ENCODE results near the gene PROCR. TPM values are rescaled to one million over a fixed set of nuclear protein-coding genes. Genes with fewer than 3 reads are reported as not detected.
"Not testable (repeated sequence)": the region's sequence is repeated elsewhere in the genome, so short reads cannot be mapped to it uniquely, and the experiment has no call there.

The PROCR gene
- total and polyA plus RNA-seq, 9 donors: 9.1 to 40.2 (median 21.6) TPM

DNA sequence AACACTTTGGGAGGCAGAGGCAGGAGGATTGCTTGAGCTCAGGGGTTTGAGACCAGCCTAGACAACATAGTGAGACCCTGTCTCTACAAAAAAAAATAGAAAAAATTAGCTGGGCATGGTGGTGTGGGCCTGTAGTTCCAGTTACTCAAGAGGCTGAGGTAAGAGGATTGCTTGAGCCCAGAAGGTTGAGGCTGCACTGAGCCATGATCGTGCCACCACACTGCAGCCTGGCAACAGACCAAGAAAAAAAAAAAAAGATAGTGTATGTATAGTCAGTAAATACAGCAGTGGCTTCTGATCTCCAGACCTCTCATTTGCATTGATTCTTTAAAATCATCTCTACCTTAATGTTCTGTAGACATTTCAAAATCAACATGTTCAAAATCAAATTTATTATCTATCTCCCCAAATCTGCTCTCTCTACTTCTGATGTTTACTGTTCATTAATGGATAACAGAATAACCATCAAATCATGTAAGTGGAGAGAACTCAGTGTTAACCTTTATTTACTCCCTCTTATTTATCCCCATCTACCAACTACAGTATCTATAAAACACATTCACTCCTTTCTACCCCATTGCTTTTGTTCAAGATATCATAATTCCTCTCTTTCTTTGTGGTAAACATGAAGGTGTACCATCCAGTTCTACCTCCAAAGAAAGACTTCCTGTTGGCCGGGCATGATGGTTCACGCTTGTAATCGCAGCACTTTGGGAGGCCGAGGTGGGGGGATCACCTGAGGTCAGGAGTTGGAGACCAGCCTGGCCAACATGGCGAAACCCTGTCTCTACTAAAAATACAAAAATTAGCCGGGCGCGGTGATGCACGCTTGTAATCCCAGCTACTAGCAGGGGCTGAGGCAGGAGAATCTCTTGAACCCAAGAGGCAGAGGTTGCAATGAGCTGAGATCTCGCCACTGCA lies 7.7 kb downstream of the PROCR start:
- H3K4me3 ChIP-seq: no peak overlapping the region
- TF ChIP-seq POLR2A (IDR thresholded peaks at IDR 0.05) (no peak), EP300 (IDR thresholded peaks at IDR 0.05) (no peak)
- TF ChIP-seq, protein P1, sequence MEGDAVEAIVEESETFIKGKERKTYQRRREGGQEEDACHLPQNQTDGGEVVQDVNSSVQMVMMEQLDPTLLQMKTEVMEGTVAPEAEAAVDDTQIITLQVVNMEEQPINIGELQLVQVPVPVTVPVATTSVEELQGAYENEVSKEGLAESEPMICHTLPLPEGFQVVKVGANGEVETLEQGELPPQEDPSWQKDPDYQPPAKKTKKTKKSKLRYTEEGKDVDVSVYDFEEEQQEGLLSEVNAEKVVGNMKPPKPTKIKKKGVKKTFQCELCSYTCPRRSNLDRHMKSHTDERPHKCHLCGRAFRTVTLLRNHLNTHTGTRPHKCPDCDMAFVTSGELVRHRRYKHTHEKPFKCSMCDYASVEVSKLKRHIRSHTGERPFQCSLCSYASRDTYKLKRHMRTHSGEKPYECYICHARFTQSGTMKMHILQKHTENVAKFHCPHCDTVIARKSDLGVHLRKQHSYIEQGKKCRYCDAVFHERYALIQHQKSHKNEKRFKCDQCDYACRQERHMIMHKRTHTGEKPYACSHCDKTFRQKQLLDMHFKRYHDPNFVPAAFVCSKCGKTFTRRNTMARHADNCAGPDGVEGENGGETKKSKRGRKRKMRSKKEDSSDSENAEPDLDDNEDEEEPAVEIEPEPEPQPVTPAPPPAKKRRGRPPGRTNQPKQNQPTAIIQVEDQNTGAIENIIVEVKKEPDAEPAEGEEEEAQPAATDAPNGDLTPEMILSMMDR (IDR thresholded peaks at IDR 0.05): no peak
- WGBS, 3 donors: 94 to 96% (median 95%) methylated on average over 11 of the region's 11 CpGs
- no peak for DNase-seq
- no peaks in the 10 kb centered on the region for H3K27me3 ChIP-seq
- no peaks in the 10 kb centered on the region for H3K9me3 ChIP-seq
- H3K4me1 ChIP-seq (ENCODE audit: insufficient read depth): no peaks in the 10 kb centered on the region
- intact Hi-C loops (cut with DNase I): no loop called here
- no peak overlapping the region for H3K27ac ChIP-seq
- no peaks in the 10 kb centered on the region for H3K36me3 ChIP-seq

- H3K27me3 ChIP-seq: no peaks in the 10 kb centered on the region
- H3K36me3 ChIP-seq: no peaks in the 10 kb centered on the region
- WGBS, 3 donors: 88 to 89% (median 88%) methylated on average over 5 of the region's 5 CpGs
- H3K4me1 ChIP-seq (ENCODE audit: insufficient read depth): no peaks in the 10 kb centered on the region
- DNase-seq: no peak
- no peak overlapping the region for H3K27ac ChIP-seq
- no peaks in the 10 kb centered on the region for H3K9me3 ChIP-seq
- intact Hi-C loops (cut with DNase I): no loop called here
- no peak for TF ChIP-seq POLR2A (IDR thresholded peaks at IDR 0.05)
- no peak overlapping the region for H3K4me3 ChIP-seq
Observed at GRCh38 chr20:35180266-35180665, 8.4 kb downstream of the PROCR start.

GRCh38 chr20:35181731-35182130 lies 9.9 kb downstream of the PROCR start:
- no peak overlapping the region for H3K4me3 ChIP-seq
- H3K4me1 ChIP-seq (ENCODE audit: insufficient read depth): no peaks in the 10 kb centered on the region
- no peaks in the 10 kb centered on the region for H3K27me3 ChIP-seq
- DNase-seq: no peak
- H3K36me3 ChIP-seq: no peaks in the 10 kb centered on the region
- H3K9me3 ChIP-seq: no peaks in the 10 kb centered on the region
- TF ChIP-seq EP300 (IDR thresholded peaks at IDR 0.05) (no peak), POLR2A (IDR thresholded peaks at IDR 0.05) (no peak)
- TF ChIP-seq, protein P1 (IDR thresholded peaks at IDR 0.05): no peak
- no peak overlapping the region for H3K27ac ChIP-seq
- intact Hi-C loops (cut with DNase I): no loop called here

- WGBS, 3 donors: 90 to 94% (median 92%) methylated on average over 10 of the region's 10 CpGs
- intact Hi-C loops (cut with DNase I); DNase-seq; H3K27me3 ChIP-seq; H3K9me3 ChIP-seq; H3K36me3 ChIP-seq; H3K4me1 ChIP-seq (ENCODE audit: insufficient read depth); H3K4me3 ChIP-seq; H3K27ac ChIP-seq: not testable (repeated sequence)
Observed at GRCh38 chr20:35186691-35187289, 14.9 kb downstream of the PROCR start.

- no peak for TF ChIP-seq POLR2A (IDR thresholded peaks at IDR 0.05)
- no peak for TF ChIP-seq EP300 (IDR thresholded peaks at IDR 0.05)
- TF ChIP-seq, protein P1 (IDR thresholded peaks at IDR 0.05): no peak
- WGBS, 3 donors: 29 to 51% (median 34%) methylated on average over 5 of the region's 5 CpGs
- Histone ChIP-seq H3K36me3 (no peaks in the 10 kb centered on the region), H3K4me1 (ENCODE audit: insufficient read depth) (no peaks in the 10 kb centered on the region), H3K9me3 (no peaks in the 10 kb centered on the region), H3K27ac (no peak overlapping the region), H3K27me3 (no peaks in the 10 kb centered on the region), H3K4me3 (no peak overlapping the region)
- intact Hi-C loops (cut with DNase I): no loop called here
- DNase-seq: no peak
Observed at GRCh38 chr20:35187584-35188190, 15.8 kb downstream of the PROCR start.

- WGBS, 3 donors: 93 to 94% (median 94%) methylated on average over 8 of the region's 8 CpGs
Observed at GRCh38 chr20:35189223-35189622, 17.4 kb downstream of the PROCR start.

More at GRCh38 chr20:35189223-35189622, 17.4 kb downstream of the PROCR start:
- H3K9me3 ChIP-seq; H3K27me3 ChIP-seq; H3K4me1 ChIP-seq (ENCODE audit: insufficient read depth); intact Hi-C loops (cut with DNase I); H3K4me3 ChIP-seq; DNase-seq; H3K27ac ChIP-seq; H3K36me3 ChIP-seq: not testable (repeated sequence)
